ES-I3 (cell line): ENCODE data around the gene ISG15.
"Not testable (repeated sequence)": the region's sequence is repeated elsewhere in the genome, so short reads cannot be mapped to it uniquely, and the experiment has no call there.

Experiments used
- H3K36me3 ChIP-seq: 2 replicates; pipeline ENCODE4 v1.6.1; 2013; ENCODE audit warnings: mild to moderate bottlenecking, low read length, control low read depth, moderate library complexity; ENCODE audit not compliant: insufficient read depth
- H3K4me1 ChIP-seq: 2 replicates; pipeline ENCODE4 v1.6.1; 2013; ENCODE audit warnings: mild to moderate bottlenecking, control low read depth, low read length; ENCODE audit not compliant: insufficient read depth
- H3K9ac ChIP-seq: 2 replicates; pipeline ENCODE4 v1.6.1; 2013; ENCODE audit warnings: low read depth, mild to moderate bottlenecking, low read length, moderate library complexity
- H3K9me3 ChIP-seq: 2 replicates; pipeline ENCODE4 v1.6.1; 2013; ENCODE audit warnings: mild to moderate bottlenecking, low read length, moderate library complexity; ENCODE audit not compliant: control insufficient read depth, insufficient read depth

Gene ISG15

DNA sequence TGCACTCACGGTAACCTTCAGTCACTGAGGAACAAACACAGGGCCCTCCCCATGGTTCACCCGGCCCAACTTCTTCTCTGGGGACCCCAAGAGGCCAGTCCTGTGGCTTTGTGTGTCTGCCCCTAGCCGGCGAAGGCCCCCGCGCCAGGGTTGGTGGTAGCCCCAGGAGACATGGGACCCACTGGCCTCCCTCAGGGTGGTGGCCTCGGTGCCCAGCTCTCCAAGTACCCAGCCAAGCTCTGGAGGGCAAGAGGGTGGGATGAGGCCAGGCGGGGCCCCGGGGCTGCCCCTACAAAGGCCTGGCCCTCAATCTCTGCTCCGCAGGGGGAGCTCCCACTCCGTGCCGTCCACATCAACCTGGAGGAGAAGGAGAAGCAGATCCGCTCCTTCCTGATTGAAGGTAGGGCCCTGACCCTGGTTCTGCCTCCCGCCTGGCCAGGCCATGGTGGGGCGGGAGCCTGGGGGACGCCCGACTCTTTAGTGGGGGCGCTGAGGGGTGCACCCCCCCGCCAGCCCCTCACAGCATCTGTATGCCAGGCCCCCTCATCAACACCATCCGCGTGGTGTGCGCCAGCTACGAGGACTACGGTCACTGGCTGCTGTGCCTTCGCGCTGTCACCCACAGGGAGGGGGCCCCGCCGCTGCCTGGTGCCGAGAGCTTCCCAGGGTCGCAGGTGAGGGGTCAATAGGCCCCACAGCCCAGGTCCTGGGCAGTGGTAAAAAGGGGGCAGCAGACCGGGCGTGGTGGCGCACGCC lies 41.4 kb upstream of the ISG15 start:
- Histone ChIP-seq H3K4me1 (no peaks in the 10 kb centered on the region), H3K9me3 (no peaks in the 10 kb centered on the region), H3K36me3 (no peaks in the 10 kb centered on the region), H3K9ac (no peak overlapping the region)

DNA sequence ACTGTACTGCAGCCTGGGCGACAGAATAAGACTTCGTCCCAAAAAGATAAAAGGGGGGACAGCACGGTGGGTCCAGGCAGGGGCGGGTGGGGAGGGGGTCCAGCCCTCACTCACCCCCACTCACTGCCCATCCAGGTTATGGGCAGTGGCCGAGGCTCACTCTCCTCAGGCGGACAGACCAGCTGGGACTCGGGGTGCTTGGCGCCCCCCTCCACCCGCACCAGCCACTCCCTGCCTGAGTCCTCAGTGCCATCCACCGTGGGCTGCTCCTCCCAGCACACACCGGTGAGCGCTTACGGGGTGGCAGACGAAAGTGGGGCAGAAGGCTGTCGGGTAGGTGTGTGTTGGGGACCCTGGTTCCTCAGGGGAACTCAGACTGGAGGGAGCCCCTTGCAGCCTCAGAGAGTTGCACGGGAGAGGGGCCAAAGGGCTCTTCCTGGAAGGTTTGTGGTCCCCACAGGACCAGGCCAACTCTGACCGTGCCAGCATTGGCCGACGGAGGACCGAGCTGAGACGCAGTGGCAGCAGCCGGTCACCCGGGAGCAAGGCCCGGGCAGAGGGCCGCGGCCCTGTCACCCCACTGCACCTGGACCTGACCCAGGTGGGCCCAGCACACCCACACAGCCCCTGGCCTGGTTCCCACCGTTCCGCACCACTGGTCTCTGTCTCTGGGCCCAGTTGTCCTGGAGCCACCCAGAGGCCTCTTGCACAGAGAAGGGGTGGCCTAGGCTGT lies 40.4 kb upstream of the ISG15 start:
- Histone ChIP-seq H3K9ac (no peak overlapping the region), H3K9me3 (no peaks in the 10 kb centered on the region), H3K36me3 (no peaks in the 10 kb centered on the region), H3K4me1 (no peaks in the 10 kb centered on the region)

DNA sequence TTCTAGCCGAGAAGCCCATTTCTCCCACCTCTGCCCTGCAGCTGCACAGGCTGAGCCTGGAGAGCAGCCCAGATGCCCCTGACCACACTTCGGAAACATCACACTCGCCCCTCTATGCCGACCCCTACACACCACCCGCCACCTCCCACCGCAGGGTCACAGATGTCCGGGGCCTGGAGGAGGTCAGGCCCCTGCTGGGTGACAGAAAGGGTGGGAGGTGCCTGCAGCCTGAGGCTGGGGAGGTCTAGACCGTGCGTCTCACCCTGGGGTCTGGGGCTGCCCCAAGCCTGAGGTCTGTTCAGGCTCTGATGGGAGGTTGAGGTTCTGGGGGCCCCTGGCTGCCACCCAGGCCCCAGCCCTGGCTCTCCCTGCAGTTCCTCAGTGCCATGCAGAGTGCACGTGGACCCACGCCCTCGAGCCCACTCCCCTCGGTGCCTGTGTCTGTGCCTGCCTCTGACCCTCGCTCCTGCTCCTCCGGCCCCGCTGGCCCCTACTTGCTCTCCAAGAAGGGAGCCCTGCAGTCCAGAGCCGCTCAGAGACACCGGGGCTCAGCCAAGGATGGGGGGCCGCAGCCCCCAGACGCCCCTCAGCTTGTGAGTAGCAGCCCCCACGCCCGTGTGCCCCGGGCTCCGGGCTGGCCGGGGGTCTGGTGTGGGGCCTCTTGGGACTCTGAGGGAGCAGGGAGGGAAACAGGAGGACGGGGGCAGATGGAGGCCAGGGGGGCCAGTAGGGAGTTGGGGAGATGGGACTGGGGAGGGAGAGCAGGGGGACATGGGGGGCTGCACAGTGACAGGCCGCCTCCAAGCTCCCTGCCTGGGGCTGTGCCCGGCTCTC lies 39.6 kb upstream of the ISG15 start:
- Histone ChIP-seq H3K36me3 (no peaks in the 10 kb centered on the region), H3K4me1 (no peaks in the 10 kb centered on the region), H3K9ac (no peak overlapping the region), H3K9me3 (no peaks in the 10 kb centered on the region)

DNA sequence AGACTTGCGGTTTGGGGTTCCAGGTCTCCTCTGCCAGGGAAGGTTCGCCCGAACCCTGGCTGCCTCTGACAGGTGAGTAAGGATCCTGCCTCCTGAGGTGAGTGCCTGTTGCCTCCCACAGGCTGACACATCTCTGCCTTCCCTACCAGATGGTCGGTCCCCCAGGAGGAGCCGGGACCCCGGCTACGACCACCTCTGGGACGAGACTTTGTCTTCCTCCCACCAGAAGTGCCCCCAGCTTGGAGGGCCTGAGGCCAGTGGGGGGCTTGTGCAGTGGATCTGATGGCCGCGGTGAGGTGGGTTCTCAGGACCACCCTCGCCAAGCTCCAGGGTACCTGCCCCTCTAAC lies 39.0 kb upstream of the ISG15 start:
- Histone ChIP-seq H3K9ac (no peak overlapping the region), H3K9me3 (no peaks in the 10 kb centered on the region), H3K4me1 (no peaks in the 10 kb centered on the region), H3K36me3 (no peaks in the 10 kb centered on the region)

DNA sequence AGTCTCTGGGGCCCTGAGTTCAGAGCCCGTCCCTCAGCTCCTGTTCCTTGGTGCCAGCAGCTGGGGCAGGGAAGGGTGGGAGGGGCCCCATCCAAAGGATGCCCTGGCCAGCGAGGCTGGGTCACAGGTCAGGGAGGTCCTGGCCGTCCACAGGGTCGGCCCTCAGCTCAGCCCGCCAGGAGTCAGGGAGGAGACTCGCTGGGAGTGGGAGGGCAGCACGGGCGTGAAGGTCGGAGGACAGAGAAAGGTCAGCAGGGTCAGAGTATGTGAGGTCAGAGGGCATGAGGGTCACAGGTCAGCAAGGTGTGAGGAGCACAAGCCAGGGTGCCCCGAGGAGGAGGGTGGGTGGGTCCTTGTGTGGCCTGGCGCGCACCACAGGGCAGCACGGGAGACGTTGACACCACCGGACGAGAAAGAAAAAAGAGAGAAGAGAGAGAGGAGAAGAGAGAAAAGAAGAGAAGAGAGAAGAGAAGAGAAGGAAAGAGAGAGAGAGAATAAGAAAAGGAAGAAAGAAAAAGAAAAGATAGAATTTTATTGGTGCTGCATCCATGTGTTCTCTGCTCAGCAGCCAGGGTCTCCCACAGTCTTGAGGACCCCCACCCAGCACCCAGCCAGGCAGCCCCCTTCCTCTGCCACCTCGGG lies 38.5 kb upstream of the ISG15 start:
- no peaks in the 10 kb centered on the region for H3K4me1 ChIP-seq
- H3K9me3 ChIP-seq = no peaks in the 10 kb centered on the region
- H3K9ac ChIP-seq = no peak overlapping the region
- no peaks in the 10 kb centered on the region for H3K36me3 ChIP-seq

DNA sequence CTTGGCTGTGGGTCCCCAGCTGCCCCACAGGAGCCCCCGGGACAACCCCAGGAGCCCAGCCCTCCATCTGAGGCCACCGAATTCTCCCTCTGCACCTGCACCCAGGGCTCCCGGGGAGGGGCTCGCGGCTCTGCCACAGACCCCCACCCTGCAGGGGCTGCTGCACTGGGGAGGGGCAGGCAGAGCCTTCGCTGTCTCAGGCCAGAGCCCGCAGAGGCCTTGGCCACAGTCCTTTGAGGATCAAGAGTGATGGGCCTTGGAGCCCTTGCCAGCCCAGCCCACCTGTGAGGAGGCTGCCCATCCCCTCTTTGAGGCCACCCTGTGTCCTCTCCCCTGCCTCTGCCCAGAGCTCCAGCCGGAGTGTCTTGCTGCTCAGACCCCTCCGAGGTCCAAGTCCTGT lies 37.9 kb upstream of the ISG15 start:
- Histone ChIP-seq H3K9me3 (no peaks in the 10 kb centered on the region), H3K4me1 (no peaks in the 10 kb centered on the region), H3K36me3 (no peaks in the 10 kb centered on the region), H3K9ac (no peak overlapping the region)

DNA sequence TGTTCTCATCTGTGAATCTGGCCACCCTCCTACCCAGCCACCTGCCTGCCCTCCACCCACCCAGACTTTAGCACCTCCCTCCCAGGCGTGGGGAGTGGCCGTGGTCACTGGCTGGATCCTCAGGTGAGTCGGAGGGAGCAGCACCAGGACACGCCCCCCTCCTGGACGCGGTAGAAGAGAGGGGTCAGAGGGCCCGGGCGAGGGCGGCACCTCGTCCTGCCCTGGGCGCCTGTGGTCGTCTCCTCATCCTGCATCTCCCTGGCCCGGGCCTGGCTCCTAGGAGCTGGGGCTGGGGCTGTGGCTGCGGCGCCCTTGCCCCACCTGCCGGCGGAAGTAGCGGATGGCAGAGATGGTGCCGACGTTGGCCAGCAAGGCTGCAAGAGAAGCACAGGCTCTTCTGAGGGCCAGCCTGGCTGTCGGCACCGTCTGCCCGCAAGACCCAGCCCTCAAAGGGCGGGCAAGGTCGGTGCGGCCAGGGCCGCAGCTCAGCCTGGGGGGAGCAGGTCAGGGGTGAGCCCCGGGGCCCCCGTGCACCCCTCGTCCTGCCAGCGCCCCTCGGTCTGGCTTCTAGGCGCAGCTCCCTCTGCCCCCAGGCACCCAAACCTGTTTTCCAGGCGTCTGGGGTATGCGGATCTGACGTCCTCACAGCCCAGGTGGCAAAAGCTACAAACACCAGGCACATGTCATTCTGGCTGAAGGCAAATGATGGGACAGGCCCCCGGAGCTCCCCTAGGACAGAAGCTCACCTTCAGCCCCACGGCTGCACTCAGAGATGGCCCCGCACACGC lies 37.2 kb upstream of the ISG15 start:
- Histone ChIP-seq H3K9me3 (no peaks in the 10 kb centered on the region), H3K36me3 (no peaks in the 10 kb centered on the region), H3K9ac (peak overlapping the region; percentile 6; the same call in 1 of the 2 replicates), H3K4me1 (no peaks in the 10 kb centered on the region)

DNA sequence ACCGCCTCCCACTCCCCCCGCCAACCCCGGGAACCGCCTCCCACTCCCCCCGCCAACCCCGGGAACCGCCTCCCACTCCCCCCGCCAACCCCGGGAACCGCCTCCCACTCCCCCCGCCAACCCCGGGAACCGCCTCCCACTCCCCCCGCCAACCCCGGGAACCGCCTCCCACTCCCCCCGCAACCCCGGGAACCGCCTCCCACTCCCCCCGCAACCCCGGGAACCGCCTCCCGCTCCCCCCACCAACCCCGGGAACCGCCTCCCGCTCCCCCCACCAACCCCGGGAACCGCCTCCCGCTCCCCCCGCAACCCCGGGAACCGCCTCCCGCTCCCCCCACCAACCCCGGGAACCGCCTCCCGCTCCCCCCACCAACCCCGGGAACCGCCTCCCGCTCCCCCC lies 36.5 kb upstream of the ISG15 start:
- H3K36me3 ChIP-seq, H3K9me3 ChIP-seq, H3K4me1 ChIP-seq, H3K9ac ChIP-seq: not testable (repeated sequence)

DNA sequence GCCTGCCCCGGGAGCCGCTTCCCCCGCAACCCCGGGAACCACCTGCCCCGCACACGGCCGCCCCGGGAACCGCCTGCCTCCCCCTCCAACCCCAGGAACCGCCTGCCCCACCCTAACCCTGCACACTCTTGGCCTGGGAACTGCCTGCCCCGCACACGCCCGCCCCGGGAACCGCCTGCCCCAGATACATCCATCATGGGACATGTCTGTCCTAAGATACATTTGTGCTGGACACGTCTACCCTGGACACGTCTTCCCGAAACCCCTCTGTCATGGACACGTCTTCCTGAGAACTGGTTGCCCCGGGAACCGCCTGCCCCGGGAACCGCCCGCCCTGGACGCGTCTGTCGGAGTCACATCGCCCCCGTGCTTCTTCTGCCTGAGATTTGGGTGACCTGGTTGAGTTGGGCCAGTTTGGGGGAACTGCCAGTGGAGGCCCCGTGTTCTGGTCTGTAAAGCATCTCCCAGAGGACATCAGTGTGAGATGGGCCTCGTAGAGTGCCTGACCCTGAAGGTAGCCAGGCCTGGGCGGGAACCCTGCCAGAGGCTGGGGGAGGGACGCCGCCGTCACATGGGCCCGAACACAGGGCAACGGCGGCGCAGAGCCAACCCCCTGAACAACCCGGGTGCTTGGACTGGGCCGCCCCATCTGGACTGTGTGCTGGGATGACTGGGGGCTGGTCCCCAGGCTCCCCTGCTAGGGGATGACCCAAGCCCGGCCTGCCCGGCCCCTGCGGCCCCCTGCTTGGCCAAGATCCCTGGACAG lies 35.0 kb upstream of the ISG15 start:
- no peak overlapping the region for H3K9ac ChIP-seq
- H3K36me3 ChIP-seq = no peaks in the 10 kb centered on the region
- H3K4me1 ChIP-seq = no peaks in the 10 kb centered on the region
- H3K9me3 ChIP-seq = no peaks in the 10 kb centered on the region

DNA sequence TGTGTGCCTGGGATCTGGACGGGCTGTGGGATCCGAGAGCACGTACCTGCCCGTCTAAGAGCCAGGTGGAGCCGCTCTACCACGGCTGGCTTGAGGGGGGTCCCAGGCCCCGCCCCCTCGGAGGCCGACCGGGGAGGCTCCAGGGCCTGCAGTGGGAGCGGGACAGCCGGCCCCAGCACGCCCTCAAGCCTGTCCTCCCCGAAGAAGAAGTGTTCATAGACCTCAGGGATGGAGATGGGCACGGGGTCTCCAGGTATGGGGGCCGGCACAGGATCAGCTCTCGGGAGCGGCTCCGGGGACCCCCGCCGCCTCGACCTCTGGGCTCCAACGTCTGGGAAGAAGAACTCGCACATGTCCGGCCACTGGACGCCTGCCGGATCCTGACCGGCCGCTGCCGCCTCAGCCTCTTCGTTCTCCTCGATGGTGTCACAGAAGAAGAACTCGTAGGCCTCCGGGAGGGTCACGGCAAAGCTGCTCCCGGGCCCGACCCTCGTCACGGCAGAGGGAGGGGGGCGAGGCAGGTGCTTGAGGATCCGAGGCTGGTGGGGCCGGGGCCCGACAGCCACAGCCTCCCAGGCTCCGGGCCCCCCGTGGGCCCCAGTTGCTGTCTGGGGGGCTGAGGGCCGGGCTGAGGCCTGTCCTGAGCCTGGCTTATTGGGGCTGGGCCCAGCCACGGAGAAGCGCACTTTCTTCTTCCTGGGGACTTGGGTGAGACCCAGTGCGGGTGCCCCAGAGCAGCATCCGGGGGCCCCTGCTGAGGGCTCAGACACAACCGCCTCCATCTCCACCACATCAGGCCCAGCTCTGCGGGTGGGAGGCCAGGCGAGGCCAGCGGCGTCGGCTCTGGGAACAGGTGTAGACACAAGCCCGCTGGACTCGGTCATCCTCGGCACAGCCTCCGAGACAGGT lies 34.2 kb upstream of the ISG15 start:
- no peaks in the 10 kb centered on the region for H3K9me3 ChIP-seq
- H3K36me3 ChIP-seq = no peaks in the 10 kb centered on the region
- no peaks in the 10 kb centered on the region for H3K4me1 ChIP-seq
- H3K9ac ChIP-seq = no peak overlapping the region

DNA sequence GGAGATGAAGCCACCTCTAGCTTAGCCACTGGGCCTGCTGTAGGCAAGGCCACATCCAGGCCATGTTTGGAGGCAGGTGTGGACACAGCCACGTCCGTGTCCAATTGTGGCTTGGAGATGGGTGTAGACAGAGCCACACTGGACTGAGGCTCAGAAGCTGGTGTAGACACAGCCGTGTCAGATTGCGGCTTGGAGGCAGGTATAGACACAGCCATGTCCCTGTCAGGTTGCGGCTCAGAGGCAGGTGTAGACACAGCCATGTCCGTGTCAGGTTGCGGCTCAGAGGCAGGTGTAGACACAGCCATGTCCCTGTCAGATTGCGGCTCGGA lies 33.6 kb upstream of the ISG15 start:
- Histone ChIP-seq H3K9me3 (no peaks in the 10 kb centered on the region), H3K9ac (no peak overlapping the region), H3K4me1 (no peaks in the 10 kb centered on the region), H3K36me3 (no peaks in the 10 kb centered on the region)

DNA sequence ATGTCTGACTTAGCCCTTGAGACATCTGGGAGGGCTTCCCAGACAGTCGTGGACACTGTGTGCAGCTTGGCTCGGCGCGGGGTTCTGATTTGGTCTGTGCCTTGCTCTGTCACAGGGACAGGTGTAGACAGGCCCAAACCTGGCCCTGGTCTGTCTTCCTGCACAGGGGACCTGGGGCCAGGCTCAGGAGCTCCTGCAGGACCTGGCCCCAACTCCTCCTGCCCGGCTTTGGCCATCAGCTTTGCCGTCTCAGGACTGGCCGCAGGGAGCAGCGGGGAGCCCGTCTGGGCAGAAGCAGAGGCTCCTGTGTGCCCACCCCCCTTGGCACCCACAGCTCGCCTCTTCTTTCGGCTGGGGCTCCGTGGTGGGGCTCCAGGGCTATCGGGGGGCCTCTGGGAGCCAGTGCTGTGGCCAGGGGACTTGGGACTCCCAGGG lies 33.1 kb upstream of the ISG15 start:
- Histone ChIP-seq H3K36me3 (no peaks in the 10 kb centered on the region), H3K9me3 (no peaks in the 10 kb centered on the region), H3K9ac (no peak overlapping the region), H3K4me1 (no peaks in the 10 kb centered on the region)
